ENCODE data around the gene DENND1A.

DENND1A gene

GRCh38 chr9:123778232-123778902, 151.6 kb downstream of the DENND1A start:
- Histone ChIP-seq H3K4me3 (ENCODE audit: insufficient read length, low read depth) (no peak overlapping the region), H3K9me3 (ENCODE audit: insufficient read depth, low read length) (no peaks in the 10 kb centered on the region), H3K36me3 (ENCODE audit: insufficient read depth, insufficient read length, low read length) (no peaks in the 10 kb centered on the region), H3K9ac (ENCODE audit: insufficient read length, low read depth) (no peak overlapping the region), H3K27me3 (ENCODE audit: insufficient read depth, insufficient read length) (no peaks in the 10 kb centered on the region), H3K4me1 (ENCODE audit: insufficient read depth, insufficient read length) (no peaks in the 10 kb centered on the region)
- DNase-seq (ENCODE audit: low read depth, low spot score) = no peak
- TF ChIP-seq YY1 (IDR thresholded peaks at IDR 0.05; ENCODE audit: insufficient read depth, insufficient read length) = no peak
- no peak for TF ChIP-seq SUZ12 (IDR thresholded peaks at IDR 0.05; ENCODE audit: extremely low read depth, insufficient read depth, insufficient read length)
- TF ChIP-seq ZNF274 (IDR thresholded peaks at IDR 0.05; ENCODE audit: low read depth, low read length) = no peak

- DNase-seq (ENCODE audit: low read depth, low spot score) = no peak
- Histone ChIP-seq H3K4me3 (ENCODE audit: insufficient read length, low read depth) (no peak overlapping the region), H3K9ac (ENCODE audit: insufficient read length, low read depth) (no peak overlapping the region), H3K9me3 (ENCODE audit: insufficient read depth, low read length) (no peaks in the 10 kb centered on the region), H3K27me3 (ENCODE audit: insufficient read depth, insufficient read length) (no peaks in the 10 kb centered on the region), H3K4me1 (ENCODE audit: insufficient read depth, insufficient read length) (no peaks in the 10 kb centered on the region), H3K36me3 (ENCODE audit: insufficient read depth, insufficient read length, low read length) (no peaks in the 10 kb centered on the region)
- TF ChIP-seq YY1 (IDR thresholded peaks at IDR 0.05; ENCODE audit: insufficient read depth, insufficient read length) = no peak
- no peak for TF ChIP-seq ZNF274 (IDR thresholded peaks at IDR 0.05; ENCODE audit: low read depth, low read length)
- TF ChIP-seq SUZ12 (IDR thresholded peaks at IDR 0.05; ENCODE audit: extremely low read depth, insufficient read depth, insufficient read length) = no peak
These were observed 153.0 kb downstream of the DENND1A start for GRCh38 chr9:123776708-123777537.

DNA sequence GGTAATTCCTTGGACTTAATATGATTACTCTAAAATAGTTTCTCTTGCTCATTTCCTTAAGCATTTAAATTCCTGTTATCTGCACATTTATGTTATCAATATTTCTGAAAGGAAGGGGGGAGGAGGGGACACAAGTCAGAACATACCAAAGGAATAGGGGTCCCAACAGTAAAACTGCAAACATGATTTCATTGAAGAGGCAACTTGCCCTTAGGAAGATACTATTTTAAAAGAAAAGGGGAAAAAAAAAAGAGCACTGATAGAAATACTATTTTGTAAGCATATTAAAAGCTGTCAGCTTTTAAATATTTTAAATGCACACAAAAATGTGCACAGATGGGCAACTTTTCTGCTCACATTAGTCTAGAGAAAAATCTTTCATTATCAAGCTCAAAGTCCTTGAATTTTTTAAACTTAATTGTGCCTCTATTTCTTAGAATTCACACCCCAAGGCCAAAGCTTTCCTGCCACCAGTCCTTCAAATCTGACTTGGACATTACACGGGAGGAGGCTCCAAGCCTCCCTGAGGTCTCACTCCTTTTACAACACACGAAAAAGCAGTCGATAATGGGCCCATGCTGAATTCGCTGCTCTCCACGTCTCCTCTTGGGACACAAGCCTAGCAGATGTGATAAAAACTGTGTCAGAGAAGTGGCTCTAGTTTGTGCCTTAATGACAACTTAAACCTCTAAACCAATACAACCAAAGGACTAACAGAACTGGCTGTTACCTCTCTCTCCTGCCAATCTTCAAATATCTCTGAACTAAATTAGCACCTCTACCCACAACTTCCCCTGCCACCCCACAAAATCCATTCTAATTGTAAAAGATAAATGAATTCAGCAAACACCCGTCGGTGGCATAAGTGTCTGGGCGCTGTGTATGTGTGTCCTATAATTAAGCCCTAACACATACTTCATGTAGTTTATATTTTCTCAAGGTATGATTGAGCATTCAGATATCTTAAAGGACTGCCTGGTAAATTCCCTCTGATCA, 154.3 kb downstream of the DENND1A start:
- no peak for TF ChIP-seq YY1 (IDR thresholded peaks at IDR 0.05; ENCODE audit: insufficient read depth, insufficient read length)
- TF ChIP-seq SUZ12 (IDR thresholded peaks at IDR 0.05; ENCODE audit: extremely low read depth, insufficient read depth, insufficient read length) = no peak
- TF ChIP-seq ZNF274 (IDR thresholded peaks at IDR 0.05; ENCODE audit: low read depth, low read length) = no peak
- no peaks in the 10 kb centered on the region for H3K36me3 ChIP-seq (ENCODE audit: insufficient read depth, insufficient read length, low read length)
- H3K9ac ChIP-seq (ENCODE audit: insufficient read length, low read depth) = no peak overlapping the region
- DNase-seq (ENCODE audit: low read depth, low spot score) = no peak
- H3K4me3 ChIP-seq (ENCODE audit: insufficient read length, low read depth) = no peak overlapping the region
- no peaks in the 10 kb centered on the region for H3K9me3 ChIP-seq (ENCODE audit: insufficient read depth, low read length)
- no peaks in the 10 kb centered on the region for H3K4me1 ChIP-seq (ENCODE audit: insufficient read depth, insufficient read length)
- H3K27me3 ChIP-seq (ENCODE audit: insufficient read depth, insufficient read length) = no peaks in the 10 kb centered on the region

GRCh38 chr9:123773783-123774182, 156.1 kb downstream of the DENND1A start:
- TF ChIP-seq SUZ12 (IDR thresholded peaks at IDR 0.05; ENCODE audit: extremely low read depth, insufficient read depth, insufficient read length) (no peak), ZNF274 (IDR thresholded peaks at IDR 0.05; ENCODE audit: low read depth, low read length) (no peak)
- no peaks in the 10 kb centered on the region for H3K9me3 ChIP-seq (ENCODE audit: insufficient read depth, low read length)
- H3K9ac ChIP-seq (ENCODE audit: insufficient read length, low read depth) = no peak overlapping the region
- H3K4me3 ChIP-seq (ENCODE audit: insufficient read length, low read depth) = no peak overlapping the region
- no peaks in the 10 kb centered on the region for H3K27me3 ChIP-seq (ENCODE audit: insufficient read depth, insufficient read length)
- H3K36me3 ChIP-seq (ENCODE audit: insufficient read depth, insufficient read length, low read length) = no peaks in the 10 kb centered on the region
- no peak for DNase-seq (ENCODE audit: low read depth, low spot score)
- no peaks in the 10 kb centered on the region for H3K4me1 ChIP-seq (ENCODE audit: insufficient read depth, insufficient read length)

GRCh38 chr9:123772967-123773366, 157.0 kb downstream of the DENND1A start:
- Histone ChIP-seq H3K9me3 (ENCODE audit: insufficient read depth, low read length) (no peaks in the 10 kb centered on the region), H3K27me3 (ENCODE audit: insufficient read depth, insufficient read length) (no peaks in the 10 kb centered on the region), H3K4me3 (ENCODE audit: insufficient read length, low read depth) (no peak overlapping the region), H3K9ac (ENCODE audit: insufficient read length, low read depth) (no peak overlapping the region), H3K36me3 (ENCODE audit: insufficient read depth, insufficient read length, low read length) (no peaks in the 10 kb centered on the region), H3K4me1 (ENCODE audit: insufficient read depth, insufficient read length) (no peaks in the 10 kb centered on the region)
- no peak for TF ChIP-seq ZNF274 (IDR thresholded peaks at IDR 0.05; ENCODE audit: low read depth, low read length)
- TF ChIP-seq SUZ12 (IDR thresholded peaks at IDR 0.05; ENCODE audit: extremely low read depth, insufficient read depth, insufficient read length) = no peak
- TF ChIP-seq YY1 (IDR thresholded peaks at IDR 0.05; ENCODE audit: insufficient read depth, insufficient read length) = no peak
- DNase-seq (ENCODE audit: low read depth, low spot score) = no peak

- TF ChIP-seq ZNF274 (IDR thresholded peaks at IDR 0.05; ENCODE audit: low read depth, low read length) (no peak), YY1 (IDR thresholded peaks at IDR 0.05; ENCODE audit: insufficient read depth, insufficient read length) (no peak), SUZ12 (IDR thresholded peaks at IDR 0.05; ENCODE audit: extremely low read depth, insufficient read depth, insufficient read length) (no peak)
- Histone ChIP-seq H3K9ac (ENCODE audit: insufficient read length, low read depth) (no peak overlapping the region), H3K4me1 (ENCODE audit: insufficient read depth, insufficient read length) (no peaks in the 10 kb centered on the region), H3K9me3 (ENCODE audit: insufficient read depth, low read length) (no peaks in the 10 kb centered on the region), H3K4me3 (ENCODE audit: insufficient read length, low read depth) (no peak overlapping the region), H3K27me3 (ENCODE audit: insufficient read depth, insufficient read length) (no peaks in the 10 kb centered on the region), H3K36me3 (ENCODE audit: insufficient read depth, insufficient read length, low read length) (no peaks in the 10 kb centered on the region)
- no peak for DNase-seq (ENCODE audit: low read depth, low spot score)
These were observed 157.6 kb downstream of the DENND1A start for GRCh38 chr9:123772374-123772773.

Data from NT2/D1 (cell line).